MCF 10A (cell line): ENCODE measurements around the gene TIMM29. TPM values are rescaled to one million over a fixed set of nuclear protein-coding genes. Genes with fewer than 3 reads are reported as not detected.

ENCODE experiments used
- BruUV-seq: library from RNA; stranded (reverse); fragments of 400-500 nt; replicated peaks from 2 replicates; lab custom pipeline; 2021; lab: Mats Ljungman, UMichigan
- CTCF ChIA-PET: fragments of 300-600 bp; sonication (Branson Sonifier 250); formaldehyde crosslinking; extraction: SDS; loops from one replicate; lab custom pipeline; 2021; ENCODE audit warnings: antibody characterized with exemption, inconsistent platforms; lab: Yijun Ruan, JAX
- POLR2A ChIA-PET: fragments of 300-600, 350-650 bp; sonication (Branson Sonifier 250); formaldehyde crosslinking; extraction: SDS; loops from one replicate; lab custom pipeline; 2020; ENCODE audit warnings: antibody characterized with exemption, inconsistent platforms; lab: Yijun Ruan, JAX
- DNase-seq: peaks from one replicate; pipeline ENCODE4 v3.0.0-alpha.2; 2018; ENCODE audit not compliant: unreplicated experiment
- H3K27ac Mint-ChIP-seq: one replicate; pipeline ENCODE4 v1.8.0; 2022; ENCODE audit warnings: mild to moderate bottlenecking, low read depth, mixed read lengths; ENCODE audit not compliant: unreplicated experiment
- H3K27me3 Mint-ChIP-seq: one replicate; pipeline ENCODE4 v1.8.0; 2022; ENCODE audit warnings: mixed read lengths; ENCODE audit not compliant: insufficient read depth, unreplicated experiment
- H3K36me3 Mint-ChIP-seq: one replicate; pipeline ENCODE4 v1.8.0; 2022; ENCODE audit warnings: mild to moderate bottlenecking, moderate library complexity, mixed read lengths; ENCODE audit not compliant: insufficient read depth, unreplicated experiment
- H3K4me1 Mint-ChIP-seq: one replicate; pipeline ENCODE4 v1.8.0; 2022; ENCODE audit warnings: mixed read lengths; ENCODE audit not compliant: insufficient read depth, unreplicated experiment
- H3K4me3 Mint-ChIP-seq: one replicate; pipeline ENCODE4 v1.8.0; 2022; ENCODE audit warnings: mild to moderate bottlenecking, moderate library complexity, mixed read lengths; ENCODE audit not compliant: unreplicated experiment
- H3K9me3 Mint-ChIP-seq: one replicate; pipeline ENCODE4 v1.8.0; 2022; ENCODE audit warnings: mixed read lengths; ENCODE audit not compliant: unreplicated experiment
- CTCF ChIP-seq: fragments of 200-600 bp; IDR thresholded peaks from one replicate; pipeline ENCODE4 v1.8.0; 2022; ENCODE audit warnings: antibody characterized with exemption, mild to moderate bottlenecking; ENCODE audit not compliant: unreplicated experiment
- intact Hi-C: fragments of 100-400 bp; cut with micrococcal nuclease; formaldehyde crosslinking; loops from 2 replicates; pipeline ENCODE4 v1.14.1; 2022
- total RNA-seq: library from RNA; stranded (reverse); gene quantifications from 2 replicates; pipeline ENCODE4 v1.2.3, GENCODE V29; 2022

TIMM29 gene
- total RNA-seq, 1 experiment from 2014 or later, result 18.3 TPM

GRCh38 chr19:10888421-10888866, 40.2 kb upstream of the TIMM29 start:
- Mint-ChIP-seq H3K27me3 (no peaks in the 10 kb centered on the region), H3K4me3 (no peak overlapping the region), H3K9me3 (no peaks in the 10 kb centered on the region), H3K27ac (no peak overlapping the region), H3K4me1 (peaks cover 17% of the 10 kb centered on the region), H3K36me3 (no peaks in the 10 kb centered on the region)
- no peak for DNase-seq
- ChIA-PET POLR2A (interaction anchor here (0.7 to 1.6 kb wide), 3 partner anchors 10 to 15 kb away, joined by 3 to 9 read pairs (median 3); no protein-coding TSS in a partner anchor), CTCF (interaction anchor here (0.6 to 1.1 kb wide), 2 partner anchors 9 to 12 kb away, joined by 3 to 6 read pairs; no protein-coding TSS in a partner anchor)
- TF ChIP-seq CTCF, result no peak
- no TSS peak for BruUV-seq
- intact Hi-C loops, result no loop called here

- POLR2A ChIA-PET, result no interaction called here
- Mint-ChIP-seq H3K27me3 (no peaks in the 10 kb centered on the region), H3K4me1 (peaks cover 17% of the 10 kb centered on the region), H3K4me3 (no peak overlapping the region), H3K36me3 (no peaks in the 10 kb centered on the region), H3K27ac (no peak overlapping the region), H3K9me3 (no peaks in the 10 kb centered on the region)
- no peak for TF ChIP-seq CTCF
- no TSS peak for BruUV-seq
- intact Hi-C loops, result no loop called here
- no peak for DNase-seq
- CTCF ChIA-PET, result interaction anchor here (1.6 kb wide), 1 partner anchor 17 kb away, joined by 6 read pairs; no protein-coding TSS in a partner anchor
Measured at GRCh38 chr19:10889880-10890279, 38.7 kb upstream of the TIMM29 start.

- CTCF ChIA-PET, result interaction anchor here (0.9 kb wide), 1 partner anchor 46 kb away, joined by 4 read pairs; no protein-coding TSS in a partner anchor
- Mint-ChIP-seq H3K4me1 (peaks cover 17% of the 10 kb centered on the region), H3K9me3 (no peaks in the 10 kb centered on the region), H3K4me3 (no peak overlapping the region), H3K27ac (no peak overlapping the region), H3K36me3 (no peaks in the 10 kb centered on the region), H3K27me3 (no peaks in the 10 kb centered on the region)
- DNase-seq, result no peak
- BruUV-seq, result no TSS peak
- no peak for TF ChIP-seq CTCF
- intact Hi-C loops, result no loop called here
- POLR2A ChIA-PET, result no interaction called here
Measured at GRCh38 chr19:10891405-10892086, 37.1 kb upstream of the TIMM29 start.

GRCh38 chr19:10892256-10892655, 36.4 kb upstream of the TIMM29 start:
- H3K27me3 Mint-ChIP-seq, result no peaks in the 10 kb centered on the region
- intact Hi-C loops, result no loop called here
- CTCF ChIA-PET, result interaction anchor here (0.9 to 1.0 kb wide), 2 partner anchors 20 to 45 kb away, joined by 4 to 8 read pairs; no protein-coding TSS in a partner anchor
- POLR2A ChIA-PET, result no interaction called here
- H3K27ac Mint-ChIP-seq, result no peak overlapping the region
- no peak for DNase-seq
- no peaks in the 10 kb centered on the region for H3K9me3 Mint-ChIP-seq
- TF ChIP-seq CTCF, result no peak
- H3K36me3 Mint-ChIP-seq, result no peaks in the 10 kb centered on the region
- no peak overlapping the region for H3K4me3 Mint-ChIP-seq
- no TSS peak for BruUV-seq
- H3K4me1 Mint-ChIP-seq, result peaks cover 14% of the 10 kb centered on the region
